CD4-positive, alpha-beta T cell treated with Interleukin-15 for 4 hours (primary cell): ENCODE results near the gene TMEM115.

Source experiments
- DNase-seq: peaks from one replicate; pipeline ENCODE4 v3.0.0-alpha.2; 2020; ENCODE audit warnings: low spot score

TMEM115 gene

GRCh38 chr3:50331364-50331907 is 27.9 kb downstream of the TMEM115 start:
- DNase-seq: no peak

DNA sequence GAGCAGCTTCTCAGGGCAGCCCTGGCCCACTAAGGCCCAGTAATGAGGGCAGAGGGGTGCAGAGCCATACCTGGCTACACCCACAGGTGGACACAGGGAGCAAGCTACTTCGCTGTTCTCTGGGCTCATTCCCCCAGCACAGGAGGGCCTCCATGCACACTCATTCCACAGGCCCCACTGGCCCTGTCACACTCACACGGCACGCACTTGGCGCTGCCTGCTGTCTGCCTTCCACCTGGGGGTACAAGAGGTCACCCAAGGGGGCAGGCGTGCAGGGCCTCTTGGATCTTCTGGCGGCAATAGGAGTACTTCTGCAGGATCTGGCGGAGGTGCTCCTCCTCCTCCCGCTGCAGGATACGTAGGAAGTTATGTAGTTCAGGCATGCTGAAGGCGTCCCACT is 29.0 kb downstream of the TMEM115 start:
- DNase-seq: no peak

DNA sequence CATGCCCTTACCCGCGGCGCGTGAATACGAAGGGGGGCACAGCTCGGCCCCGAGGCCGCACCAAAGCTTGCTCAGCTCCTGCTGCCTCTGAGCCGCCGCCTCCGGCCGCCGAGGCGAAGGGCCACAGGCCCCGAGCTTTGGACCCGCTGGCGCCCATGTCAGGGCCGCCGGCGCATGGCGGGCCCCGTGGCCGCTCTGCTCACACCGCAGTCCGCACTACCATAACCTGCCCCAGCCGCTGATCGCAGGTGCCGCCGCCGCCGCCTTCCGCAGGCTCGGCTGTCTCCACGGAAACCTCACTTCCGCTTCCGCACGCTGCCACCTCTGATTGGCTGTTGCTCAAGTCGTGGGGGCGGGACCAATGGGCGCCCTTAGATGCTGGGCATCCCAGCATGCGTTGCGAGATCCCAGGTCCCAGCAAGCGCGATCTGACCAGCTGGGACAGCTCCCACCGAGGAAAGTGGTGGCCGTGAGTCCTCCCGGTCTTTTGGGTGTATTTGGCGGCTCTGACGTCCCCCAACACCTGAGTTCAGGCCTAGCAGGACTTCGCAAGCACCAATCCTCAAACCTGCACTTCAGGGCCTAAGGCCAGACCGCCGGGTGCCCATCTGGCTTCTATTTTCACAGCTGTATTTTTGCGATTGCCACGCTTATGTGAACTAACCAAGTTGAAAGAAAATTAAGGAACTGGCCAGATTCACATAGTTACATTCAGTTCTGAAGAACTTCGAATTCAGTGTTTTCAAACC is 31.2 kb downstream of the TMEM115 start, which contains the start of gene TUSC2:
Gene TUSC2 (minus strand): TSS at position 281 of the 749 bp plus-strand sequence. CDS start 124 bp downstream, at position 157.
- DNase-seq: peak; percentile 95

DNA sequence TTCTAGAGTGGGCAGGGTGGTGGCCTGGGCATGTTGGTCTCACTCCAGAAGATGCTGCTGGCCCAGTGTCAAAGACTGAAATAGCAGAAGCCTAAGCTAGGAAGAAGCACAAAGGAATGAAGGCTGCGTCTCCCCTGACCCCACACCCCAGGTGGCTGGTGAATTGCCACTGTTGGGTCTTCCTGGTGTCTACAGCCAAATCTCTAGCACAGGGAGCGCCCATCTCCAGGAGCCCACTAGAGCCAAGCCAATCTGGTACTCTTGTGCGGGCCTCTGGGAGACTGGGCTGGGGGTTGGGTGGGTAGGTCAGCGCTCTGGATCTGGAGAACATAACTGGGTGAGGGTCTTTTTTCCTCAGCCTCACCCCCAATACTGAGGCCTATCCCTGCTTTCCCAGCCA is 32.2 kb downstream of the TMEM115 start:
- no peak for DNase-seq

- DNase-seq: no peak
These were observed 33.2 kb downstream of the TMEM115 start for GRCh38 chr3:50326182-50326541.

GRCh38 chr3:50325497-50326181 is 33.7 kb downstream of the TMEM115 start:
- no peak for DNase-seq

DNA sequence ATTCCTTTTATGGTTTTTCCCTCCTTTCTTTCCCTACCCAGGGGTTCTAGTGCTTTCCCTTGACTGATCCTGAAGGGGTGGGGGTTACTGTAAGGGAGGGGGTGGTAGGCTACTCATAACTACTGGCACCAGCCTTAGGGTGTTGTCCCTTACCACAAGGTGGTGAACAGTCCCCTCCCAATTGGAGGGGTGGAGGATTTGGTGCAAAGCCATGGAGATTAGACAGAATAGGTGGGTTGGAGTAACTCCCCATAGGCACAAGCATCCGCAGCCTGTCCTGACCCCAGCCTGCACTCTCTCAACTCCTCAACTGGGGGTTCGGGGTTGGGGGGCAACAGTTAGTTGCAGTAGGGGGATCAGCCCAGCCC is 34.2 kb downstream of the TMEM115 start:
- no peak for DNase-seq

- peak; percentile 59 for DNase-seq
These were observed 34.8 kb downstream of the TMEM115 start for GRCh38 chr3:50324351-50325112.

- no peak for DNase-seq
These were observed 35.6 kb downstream of the TMEM115 start for GRCh38 chr3:50323614-50324199.

GRCh38 chr3:50323092-50323600 is 36.2 kb downstream of the TMEM115 start:
- no peak for DNase-seq

DNA sequence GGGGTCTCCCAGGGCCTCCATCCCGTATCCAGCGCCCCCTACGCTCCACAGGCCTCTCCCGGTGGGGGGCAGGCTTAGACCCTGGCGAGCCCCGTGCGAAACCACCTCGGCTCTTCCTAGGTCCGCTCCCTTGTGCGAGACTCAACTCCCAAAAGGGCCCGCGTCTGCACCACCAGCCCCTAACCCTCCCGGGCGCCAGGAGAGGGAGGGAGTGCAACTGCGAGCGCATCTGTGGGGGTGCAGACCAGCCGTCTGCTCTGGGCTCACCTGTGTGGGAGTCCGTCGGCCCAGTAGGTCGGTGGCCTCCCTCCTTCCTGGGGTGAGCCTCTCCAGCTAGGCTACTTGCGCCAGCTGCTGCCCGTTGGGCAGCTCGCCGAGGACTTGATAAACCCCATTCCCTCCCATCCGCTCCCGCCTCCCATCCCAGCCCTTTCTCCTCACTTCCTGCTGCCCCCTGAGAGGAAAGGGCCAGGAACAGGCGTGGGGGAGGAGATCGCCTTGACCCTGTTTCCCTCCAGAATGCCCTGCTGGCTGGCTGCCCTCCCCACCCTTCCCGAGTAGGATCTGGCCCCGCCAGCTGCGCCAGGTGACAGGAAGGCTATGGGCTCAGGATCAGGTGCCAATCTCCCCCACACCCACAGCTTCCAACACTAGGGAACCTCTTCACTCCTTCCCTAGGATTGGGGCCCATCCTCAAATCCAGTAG is 36.8 kb downstream of the TMEM115 start, which contains the start of gene HYAL2:
Gene HYAL2 (minus strand): TSS at position 360 of the 706 bp plus-strand sequence. CDS start 2,256 bp downstream, outside the sequence.
- no peak for DNase-seq

GRCh38 chr3:50322115-50322385 is 37.3 kb downstream of the TMEM115 start:
- DNase-seq: no peak

DNA sequence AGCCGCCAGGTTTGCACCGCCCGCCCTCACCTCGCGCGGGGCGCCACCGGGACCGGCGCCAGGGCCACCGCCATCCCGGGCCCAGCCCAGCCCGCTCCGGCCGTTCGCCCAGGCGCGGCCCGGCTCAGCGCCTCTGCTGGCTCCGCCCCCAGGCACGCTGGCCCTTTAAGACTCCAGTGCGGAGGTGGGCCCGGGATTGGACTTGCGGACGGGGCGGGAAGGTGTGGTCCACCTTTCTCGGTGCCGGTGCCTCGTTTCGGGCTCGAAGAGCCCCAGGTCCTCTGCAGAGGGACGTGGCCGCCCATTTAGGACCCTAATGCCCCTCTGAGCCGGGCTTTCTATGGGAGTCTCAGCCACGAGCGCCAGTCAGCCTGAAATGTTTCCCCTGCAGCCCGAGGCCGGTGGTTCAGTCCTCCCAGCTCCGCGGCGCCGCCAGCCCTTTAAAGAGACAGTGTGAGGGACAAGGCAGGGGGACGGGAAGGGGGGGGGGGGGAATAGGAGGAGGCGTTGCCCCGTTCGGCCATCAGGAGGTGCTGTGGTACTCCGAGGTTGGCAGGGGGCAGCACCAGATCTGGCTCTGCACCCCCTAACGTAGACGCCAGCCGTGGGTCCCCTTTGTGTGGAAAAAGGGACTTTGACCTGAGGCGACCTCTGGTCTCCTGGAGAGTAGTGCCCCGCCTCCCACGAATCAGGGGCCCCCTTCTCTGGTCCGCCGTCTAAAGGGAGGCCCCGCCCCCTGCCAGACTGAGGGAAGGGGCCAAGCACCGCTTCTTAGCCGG is 37.8 kb downstream of the TMEM115 start:
- DNase-seq: peak; percentile 78

- DNase-seq: peak; percentile 49
These were observed 38.4 kb downstream of the TMEM115 start for GRCh38 chr3:50320853-50321335.

DNA sequence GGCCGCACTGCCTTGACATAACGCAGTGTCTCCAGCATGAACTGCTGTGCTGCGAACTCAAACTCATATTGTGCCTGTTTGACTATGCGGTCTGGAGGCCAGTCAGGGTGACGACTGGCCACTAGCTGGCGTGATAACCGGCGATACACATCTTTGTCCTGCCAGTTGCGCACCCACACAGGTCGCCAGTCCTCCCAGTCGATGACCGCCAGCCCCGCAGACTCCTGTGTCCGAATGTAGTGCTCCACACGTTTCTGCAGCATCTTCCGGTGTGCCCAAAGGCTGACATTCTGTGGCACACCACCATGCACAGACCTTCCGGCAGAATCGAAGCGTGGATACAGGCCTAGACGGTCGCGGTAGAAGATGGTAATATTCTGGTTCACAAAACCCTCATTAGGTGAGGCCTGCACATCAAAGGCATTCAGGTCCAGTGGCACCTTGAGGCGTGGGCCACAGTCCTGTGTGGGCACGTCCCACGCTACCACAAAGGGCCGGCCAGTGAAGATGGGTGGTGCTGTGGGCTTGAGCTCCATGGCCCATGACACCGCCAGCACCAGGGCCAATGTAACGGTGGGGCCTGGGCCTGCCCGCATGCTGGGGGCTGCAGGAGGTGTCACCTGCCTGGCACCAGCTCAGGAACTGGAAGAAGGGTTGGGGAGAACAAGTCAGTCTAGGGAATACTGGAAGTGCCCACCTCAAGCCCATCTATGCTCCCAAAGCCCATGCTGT is 39.3 kb downstream of the TMEM115 start:
- no peak for DNase-seq

GRCh38 chr3:50319181-50319893 is 40.0 kb downstream of the TMEM115 start:
- no peak for DNase-seq

DNA sequence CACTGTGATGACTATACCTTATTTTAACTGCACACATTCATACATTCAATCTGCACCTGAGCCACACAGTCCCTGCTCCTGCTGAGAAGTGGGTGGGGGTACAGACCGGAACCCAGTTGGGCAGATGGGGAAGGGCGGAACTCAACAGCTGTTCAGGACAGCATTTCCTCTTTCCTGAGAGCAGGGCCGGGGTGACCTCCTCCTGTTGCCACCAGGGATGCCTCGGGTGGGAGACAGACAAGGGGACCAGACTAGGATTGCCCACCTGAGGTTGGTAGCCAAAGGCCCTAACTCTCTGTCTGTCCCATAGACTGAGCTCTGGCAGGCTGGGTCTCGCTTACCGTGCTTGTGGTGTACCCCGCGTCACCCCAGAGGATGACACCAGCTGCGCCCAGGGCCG is 40.7 kb downstream of the TMEM115 start:
- no peak for DNase-seq

GRCh38 chr3:50318163-50318562 is 41.2 kb downstream of the TMEM115 start:
- no peak for DNase-seq

GRCh38 chr3:50317300-50317699 is 42.0 kb downstream of the TMEM115 start:
- DNase-seq: no peak
